H1 (cell line): ENCODE data around the gene GANAB. TPM values are rescaled to one million over a fixed set of nuclear protein-coding genes. Genes with fewer than 3 reads are reported as not detected.
"Not testable (repeated sequence)": the region's sequence is repeated elsewhere in the genome, so short reads cannot be mapped to it uniquely, and the experiment has no call there.

Experiments
- CTCF ChIA-PET: fragments of 300-600 bp; sonication (Branson Sonifier 250); formaldehyde crosslinking; loops from one replicate; lab custom pipeline; 2021; ENCODE audit not compliant: partially characterized antibody; lab: Charles Lee
- POLR2A ChIA-PET: fragments of 300-600 bp; sonication (Branson Sonifier 250); formaldehyde crosslinking; loops from one replicate; lab custom pipeline; 2021; ENCODE audit warnings: inconsistent platforms; ENCODE audit not compliant: partially characterized antibody; lab: Charles Lee
- DNase-seq, 2 experiments: peaks; one replicate each; pipeline versions ENCODE4 v3.0.0 to v3.0.0-alpha.2; 2010 to 2022; ENCODE audit warnings: low spot score in 2 of 2, low read depth in 1 of 2, mixed read lengths in 1 of 2
- FAIRE-seq: peaks from 2 replicates; lab custom pipeline; 2011; peaks lifted over from hg19 to GRCh38; lab: Jason Lieb, UNC
- H2AFZ ChIP-seq: 2 replicates; pipeline ENCODE4 v1.8.1; 2012; ENCODE audit warnings: low read length, inconsistent platforms
- H2AK5ac ChIP-seq: 2 replicates; pipeline ENCODE4 v1.6.1; 2013; ENCODE audit warnings: low read depth, low read length
- H2BK120ac ChIP-seq: replicated peaks from 2 replicates; pipeline ENCODE3; 2013; ENCODE audit warnings: low read depth, low read length, inconsistent platforms
- H2BK12ac ChIP-seq: 2 replicates; pipeline ENCODE4 v1.6.1; 2013; ENCODE audit warnings: low read depth, low read length
- H2BK15ac ChIP-seq: 2 replicates; pipeline ENCODE4 v1.6.1; 2013; ENCODE audit warnings: low read length
- H2BK20ac ChIP-seq: 2 replicates; pipeline ENCODE4 v1.6.1; 2013; ENCODE audit warnings: low read length
- H2BK5ac ChIP-seq: 2 replicates; pipeline ENCODE4 v1.6.1; 2013; ENCODE audit warnings: low read depth, low read length
- H3K14ac ChIP-seq: 2 replicates; pipeline ENCODE4 v1.6.1; 2013; ENCODE audit warnings: inconsistent platforms; ENCODE audit not compliant: insufficient read length
- H3K18ac ChIP-seq: 2 replicates; pipeline ENCODE4 v1.6.1; 2013; ENCODE audit warnings: low read length; ENCODE audit errors: extremely low read depth
- H3K23ac ChIP-seq: 2 replicates; pipeline ENCODE4 v1.6.1; 2013; ENCODE audit warnings: inconsistent platforms; ENCODE audit not compliant: insufficient read length
- H3K23me2 ChIP-seq: 2 replicates; pipeline ENCODE4 v1.6.1; 2013; ENCODE audit warnings: low read depth, low read length
- H3K27ac ChIP-seq: 2 replicates; pipeline ENCODE4 v1.6.1; 2011; ENCODE audit warnings: low read depth, low read length, inconsistent platforms
- H3K27me3 ChIP-seq, 4 experiments: replicated peaks in 1 of 4; 1 replicate in 1 of 4; 2 replicates in 3 of 4; pipeline versions ENCODE4 v1.6.1 to v1.8.1; 2011 to 2013; ENCODE audit warnings: low read length in 3 of 4, mild to moderate bottlenecking in 3 of 4, inconsistent platforms in 2 of 4, mixed read lengths in 2 of 4, moderate library complexity in 1 of 4; ENCODE audit not compliant: control insufficient read depth in 3 of 4, insufficient read depth in 3 of 4; ENCODE audit errors: extremely low read depth in 1 of 4
- H3K36me3 ChIP-seq, 4 experiments: 2 replicates each; pipeline versions ENCODE4 v1.6.1 to v1.8.1; 2011 to 2013; ENCODE audit warnings: mild to moderate bottlenecking in 4 of 4, low read length in 3 of 4, moderate library complexity in 2 of 4, control low read depth in 1 of 4, inconsistent platforms in 1 of 4; ENCODE audit not compliant: insufficient read depth in 4 of 4, control insufficient read depth in 2 of 4
- H3K4ac ChIP-seq: replicated peaks from 2 replicates; pipeline ENCODE3; 2013; ENCODE audit warnings: low read length, low read depth, mixed read lengths, inconsistent platforms; ENCODE audit not compliant: insufficient read length
- H3K4me1 ChIP-seq, 4 experiments: replicated peaks in 1 of 4; 1 replicate in 1 of 4; 2 replicates in 3 of 4; pipeline versions ENCODE4 v1.6.1 to v1.8.1; 2011 to 2013; ENCODE audit warnings: low read length in 3 of 4, inconsistent platforms in 2 of 4, mixed read lengths in 1 of 4; ENCODE audit not compliant: insufficient read depth in 4 of 4, control insufficient read depth in 3 of 4
- H3K4me2 ChIP-seq, 2 experiments: 2 replicates each; pipeline versions ENCODE4 v1.6.1 to v1.8.1; 2011 to 2013; ENCODE audit warnings: low read depth in 2 of 2, low read length in 2 of 2, control low read depth in 1 of 2, inconsistent platforms in 1 of 2, mild to moderate bottlenecking in 1 of 2; ENCODE audit not compliant: insufficient read depth in 1 of 2
- H3K4me3 ChIP-seq, 4 experiments: fragments of 200-600, 300-600 bp in 1 of 4; sonication (generic), shearing (Covaris generic), sonication (Bioruptor Twin) in 1 of 4; 2 replicates each; pipeline versions ENCODE4 v1.5.1 to v1.8.1; 2011 to 2016; ENCODE audit warnings: low read length in 4 of 4, low read depth in 3 of 4, control low read depth in 2 of 4, inconsistent platforms in 2 of 4, mild to moderate bottlenecking in 2 of 4, mixed read lengths in 1 of 4, moderate library complexity in 1 of 4; ENCODE audit not compliant: insufficient read depth in 2 of 4; ENCODE audit errors: extremely low read depth in 1 of 4
- H3K56ac ChIP-seq: replicated peaks from 2 replicates; pipeline ENCODE3; 2013; ENCODE audit warnings: low read depth, mild to moderate bottlenecking, mixed read lengths, low read length, inconsistent platforms; ENCODE audit not compliant: insufficient read length
- H3K79me1 ChIP-seq: 2 replicates; pipeline ENCODE4 v1.6.1; 2013; ENCODE audit warnings: low read depth, low read length, control low read depth
- H3K79me2 ChIP-seq, 2 experiments: 2 replicates each; pipeline versions ENCODE4 v1.6.1 to v1.8.1; 2012 to 2013; ENCODE audit warnings: low read length in 2 of 2, mild to moderate bottlenecking in 2 of 2, inconsistent platforms in 1 of 2; ENCODE audit not compliant: insufficient read depth in 2 of 2, control insufficient read depth in 1 of 2
- H3K9ac ChIP-seq, 4 experiments: replicated peaks in 1 of 4; 1 replicate in 1 of 4; 2 replicates in 3 of 4; pipeline versions ENCODE4 v1.6.1 to v1.8.1; 2011 to 2013; ENCODE audit warnings: low read depth in 3 of 4, low read length in 3 of 4, control low read depth in 2 of 4, mild to moderate bottlenecking in 2 of 4, moderate library complexity in 2 of 4, inconsistent platforms in 1 of 4; ENCODE audit errors: extremely low read depth in 1 of 4
- H3K9me3 ChIP-seq, 2 experiments: 2 replicates each; pipeline versions ENCODE4 v1.6.1 to v1.8.1; 2012 to 2013; ENCODE audit warnings: mild to moderate bottlenecking in 2 of 2, moderate library complexity in 2 of 2, control low read depth in 1 of 2, inconsistent platforms in 1 of 2, low read depth in 1 of 2, low read length in 1 of 2, mixed read lengths in 1 of 2; ENCODE audit not compliant: insufficient read depth in 2 of 2
- H4K20me1 ChIP-seq, 2 experiments: replicated peaks in 1 of 2; 2 replicates each; pipeline versions ENCODE3 to v1.8.1; 2011 to 2013; ENCODE audit warnings: inconsistent platforms in 2 of 2, low read length in 2 of 2, mild to moderate bottlenecking in 1 of 2; ENCODE audit not compliant: insufficient read depth in 2 of 2, control insufficient read depth in 1 of 2
- H4K5ac ChIP-seq: 2 replicates; pipeline ENCODE4 v1.6.1; 2013; ENCODE audit warnings: low read length, low read depth, mixed read lengths, inconsistent platforms; ENCODE audit not compliant: insufficient read length
- H4K8ac ChIP-seq: 2 replicates; pipeline ENCODE4 v1.8.0; 2013; ENCODE audit warnings: mild to moderate bottlenecking, moderate library complexity, low read length, inconsistent platforms; ENCODE audit not compliant: insufficient read depth; ENCODE audit errors: extremely low read depth
- H4K91ac ChIP-seq: replicated peaks from 2 replicates; pipeline ENCODE3; 2013; ENCODE audit warnings: low read length, mixed read lengths, inconsistent platforms; ENCODE audit not compliant: insufficient read length
- WGBS, 2 experiments: shearing (Covaris generic) in 1 of 2; methylation state at CpG; one replicate each; pipeline versions ENCODE4 v1.1.6 to v1.1.7; 2013 to 2015; ENCODE audit warnings: low lambda C conversion rate in 2 of 2, mixed read lengths in 2 of 2, inconsistent platforms in 1 of 2, low coverage in 1 of 2, missing lambda C conversion rate in 1 of 2; ENCODE audit not compliant: insufficient replicate concordance in 2 of 2, insufficient coverage in 1 of 2, insufficient read length in 1 of 2; ENCODE audit errors: extremely low coverage in 1 of 2, missing lambda C conversion rate in 1 of 2; 5-methylcytosine and 5-hydroxymethylcytosine counted together
- polyA plus RNA-seq, 7 experiments: library from polyadenylated mRNA; depleted of rRNA in 3 of 7; stranded (reverse) in 5 of 7; unstranded in 2 of 7; fragments of >200 nt in 5 of 7; fragments of 200-250 nt in 2 of 7; gene quantifications; 1 replicate in 5 of 7; 2 replicates in 1 of 7; 4 replicates in 1 of 7; pipeline versions ENCODE4 v1.2.1 to v1.2.3, GENCODE V29; 2011 to 2013; ENCODE audit warnings: missing spikeins in 2 of 7, mixed read lengths in 2 of 7
- total RNA-seq: library from RNA; stranded (reverse); fragmentation: NEBNext Ultra II Directional; extraction: Animal tissue kit (Norgen Biotek cat#: 25700); gene quantifications from 2 replicates; pipeline ENCODE4 v1.2.1, GENCODE V29; 2021

The GANAB gene
- total and polyA plus RNA-seq, 2 of the 8 experiments (the other 6 are each of a cell fraction or from before 2014, with no cell fraction given) = 289 to 330 TPM

- not testable (repeated sequence) for H4K5ac ChIP-seq, H2AFZ ChIP-seq, H4K91ac ChIP-seq, H3K23ac ChIP-seq, H4K20me1 ChIP-seq, H3K4me3 ChIP-seq, H3K27ac ChIP-seq, H2BK120ac ChIP-seq, H3K36me3 ChIP-seq, H4K8ac ChIP-seq, H2BK5ac ChIP-seq, H3K14ac ChIP-seq, H2BK15ac ChIP-seq, H3K9ac ChIP-seq, H2AK5ac ChIP-seq, H3K56ac ChIP-seq, H2BK20ac ChIP-seq, H3K27me3 ChIP-seq, H3K4ac ChIP-seq, H3K23me2 ChIP-seq, FAIRE-seq, H3K18ac ChIP-seq, H2BK12ac ChIP-seq, H3K9me3 ChIP-seq, H3K79me1 ChIP-seq, DNase-seq, H3K79me2 ChIP-seq, H3K4me2 ChIP-seq
- ChIA-PET CTCF (interaction anchor here (1.2 to 1.3 kb wide), 2 partner anchors 23 to 24 kb away, joined by 3 read pairs; no protein-coding TSS in a partner anchor), POLR2A (interaction anchor here (0.7 to 15.8 kb wide), 5 partner anchors 21 to 1318 kb away, joined by 3 to 235 read pairs (median 4); partner anchors contain the start of genes C11orf98, CSKMT, GANAB and HNRNPUL2)
- WGBS, 2 experiments = 89% methylated on average over 5 of the region's 14 CpGs; no CpG with 5 or more reads in 1 of the 2 experiments
- H3K4me1 ChIP-seq = peaks cover 0 to 14% (median 2%) of the 10 kb centered on the region in 4 experiments; a peak in 4 of 7 replicates
These were observed 29.5 kb downstream of the GANAB start for GRCh38 chr11:62616957-62617356.
